Fibroblast of upper back skin (primary cell): ENCODE results near the gene RGL3.
A peak's percentile ranks its signal among the peaks of the same experiment; 100 is the strongest.
"Not testable (repeated sequence)": the region's sequence is repeated elsewhere in the genome, so short reads cannot be mapped to it uniquely, and the experiment has no call there.

Source experiments
- DNase-seq: peaks from one replicate; pipeline ENCODE4 v3.0.0-alpha.2; 2013

RGL3 gene

GRCh38 chr19:11420429-11421370 is 1.6 kb upstream of the RGL3 start:
- DNase-seq, result peak; percentile 9

GRCh38 chr19:11418094-11418548 is 993 bp downstream of the RGL3 start:
- DNase-seq, result no peak

- DNase-seq, result no peak
These were observed 2.6 kb downstream of the RGL3 start for GRCh38 chr19:11416346-11417052.

GRCh38 chr19:11414544-11414943 is 4.6 kb downstream of the RGL3 start:
- no peak for DNase-seq

- peak; percentile 40 for DNase-seq
These were observed 8.4 kb downstream of the RGL3 start for GRCh38 chr19:11410682-11411081.

GRCh38 chr19:11408591-11408990 is 10.5 kb downstream of the RGL3 start:
- no peak for DNase-seq

GRCh38 chr19:11406703-11407236 is 12.3 kb downstream of the RGL3 start:
- not testable (repeated sequence) for DNase-seq

GRCh38 chr19:11405846-11406643 is 13.1 kb downstream of the RGL3 start:
- no peak for DNase-seq

GRCh38 chr19:11404588-11405222 is 14.4 kb downstream of the RGL3 start:
- DNase-seq, result no peak

- no peak for DNase-seq
These were observed 17.1 kb downstream of the RGL3 start for GRCh38 chr19:11401808-11402543.

- no peak for DNase-seq
These were observed 18.3 kb downstream of the RGL3 start for GRCh38 chr19:11400798-11401197.

GRCh38 chr19:11399667-11400066 is 19.4 kb downstream of the RGL3 start:
- no peak for DNase-seq

GRCh38 chr19:11397089-11397610 is 22.0 kb downstream of the RGL3 start:
- DNase-seq, result no peak

GRCh38 chr19:11390933-11391680 is 28.0 kb downstream of the RGL3 start:
- no peak for DNase-seq

- no peak for DNase-seq
These were observed 28.8 kb downstream of the RGL3 start for GRCh38 chr19:11390359-11390758.

- no peak for DNase-seq
These were observed 31.7 kb downstream of the RGL3 start for GRCh38 chr19:11387162-11388034.

- DNase-seq, result no peak
These were observed 34.4 kb downstream of the RGL3 start for GRCh38 chr19:11384778-11385129.

- DNase-seq, result no peak
These were observed 35.4 kb downstream of the RGL3 start for GRCh38 chr19:11383706-11384048.

GRCh38 chr19:11382898-11383705 is 36.0 kb downstream of the RGL3 start:
- no peak for DNase-seq
